ACHN (cell line): ENCODE measurements around the gene BCL7B.
A peak's percentile ranks its signal among the peaks of the same experiment; 100 is the strongest.
"Not testable (repeated sequence)": the region's sequence is repeated elsewhere in the genome, so short reads cannot be mapped to it uniquely, and the experiment has no call there.

Experiments
- DNase-seq: peaks from one replicate; pipeline ENCODE4 v3.0.0-alpha.2; 2015
- in situ Hi-C: cut with HindIII; loops from 2 replicates; pipeline ENCODE4 v1.10.0; 2017; ENCODE audit warnings: low sequenced_read_pairs, low pct_ligation_motif_present, low pct_unique_long_range_greater_than_20kb

BCL7B gene

DNA sequence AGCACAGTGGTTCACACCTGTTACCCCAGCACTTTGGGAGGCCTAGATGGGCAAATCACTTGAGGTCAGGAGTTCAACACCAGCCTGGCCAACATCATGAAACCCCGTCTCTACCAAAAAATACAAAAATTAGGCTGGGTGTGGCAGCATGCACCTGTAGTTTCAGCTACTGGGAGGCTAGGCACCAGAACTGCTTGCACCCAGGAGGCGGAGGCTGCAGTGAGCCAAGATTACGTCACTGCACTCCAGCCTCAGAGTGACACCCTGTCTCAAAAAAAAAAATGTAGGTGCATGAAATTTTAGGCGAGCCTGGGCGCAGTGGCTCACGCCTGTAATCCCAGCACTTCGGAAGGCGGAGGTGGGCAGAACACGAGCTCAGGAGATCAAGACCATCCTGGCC lies 9.6 kb downstream of the BCL7B start:
- DNase-seq, result no peak
- in situ Hi-C loops, result no loop called here

DNA sequence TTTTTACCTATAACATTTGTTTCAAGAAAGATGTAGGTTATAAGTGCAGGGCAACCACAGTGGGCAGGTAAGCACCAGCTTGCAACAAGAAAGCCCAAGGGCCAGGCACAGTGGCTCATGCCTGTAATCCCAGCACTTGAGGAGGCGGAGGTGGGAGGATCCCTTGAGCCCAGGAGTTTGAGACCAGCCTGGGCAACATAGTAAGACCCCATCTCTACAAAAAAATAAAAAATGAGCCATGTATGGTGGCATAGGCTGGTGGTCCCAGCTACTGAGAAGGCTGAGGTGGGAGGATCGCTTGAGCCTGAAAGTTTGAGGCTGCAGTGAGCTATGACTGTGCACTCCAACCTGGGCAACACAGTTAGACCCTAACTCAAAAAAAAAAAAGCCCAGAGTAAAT lies 12.8 kb downstream of the BCL7B start:
- in situ Hi-C loops, result no loop called here
- no peak for DNase-seq

DNA sequence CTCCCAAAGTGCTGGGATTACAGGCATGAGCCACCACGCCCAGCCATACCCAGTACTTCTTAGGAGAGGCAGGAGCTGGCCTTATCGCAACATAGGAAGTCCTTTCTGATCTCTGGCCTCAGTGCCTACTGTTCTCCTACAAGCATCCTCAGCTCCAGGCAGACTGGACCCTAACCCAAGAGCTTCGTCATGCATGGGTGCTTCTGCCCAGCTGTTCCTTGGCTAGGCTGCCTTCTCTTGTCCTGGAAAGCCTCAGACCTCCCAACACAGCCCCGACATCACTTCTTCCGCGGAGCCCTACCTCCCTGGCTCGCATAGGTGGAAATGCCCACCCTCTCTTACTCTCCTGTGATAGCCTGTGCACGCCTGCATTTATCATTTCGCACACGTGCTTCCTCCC lies 15.8 kb downstream of the BCL7B start:
- no peak for DNase-seq
- in situ Hi-C loops, result no loop called here

DNA sequence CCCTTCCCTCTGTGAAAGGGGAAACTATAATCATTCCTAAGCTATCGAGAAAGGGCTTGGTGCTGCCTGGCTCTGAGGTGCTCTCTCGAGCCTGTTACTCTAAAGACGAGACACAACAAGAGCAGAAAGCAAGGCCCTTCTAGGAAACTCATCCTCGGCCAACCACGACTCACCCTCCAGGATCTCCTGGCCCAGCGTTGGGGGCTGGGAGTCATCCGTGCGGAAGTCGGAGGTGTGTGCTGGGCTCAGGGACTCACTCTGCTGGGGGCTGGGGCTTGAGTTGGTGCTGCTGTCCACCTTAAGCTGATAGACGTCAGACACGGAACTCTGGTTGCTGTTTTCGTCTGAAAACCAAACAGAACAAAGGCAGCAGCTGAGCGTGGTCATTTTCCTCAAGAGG lies 17.8 kb downstream of the BCL7B start:
- in situ Hi-C loops, result no loop called here
- no peak for DNase-seq

DNA sequence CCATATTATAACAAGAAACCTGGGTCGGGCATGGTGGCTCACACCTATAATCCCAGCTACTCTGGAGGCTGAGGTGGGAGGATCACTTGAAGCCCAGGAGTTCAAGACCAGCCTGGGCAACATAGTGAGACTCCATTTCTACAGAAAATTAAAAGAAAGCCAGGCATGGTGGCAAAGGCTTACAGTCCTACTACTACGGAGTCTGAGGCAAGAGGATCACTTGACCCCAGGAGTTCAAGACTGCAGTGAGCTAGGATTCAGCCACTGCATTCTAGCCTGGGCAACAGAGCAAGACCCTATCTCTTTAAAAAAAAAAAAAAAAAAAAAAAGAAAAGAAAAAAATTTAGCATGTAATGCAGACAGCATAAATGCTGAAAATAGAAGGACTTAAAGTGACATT lies 19.0 kb downstream of the BCL7B start:
- DNase-seq, in situ Hi-C loops: not testable (repeated sequence)

DNA sequence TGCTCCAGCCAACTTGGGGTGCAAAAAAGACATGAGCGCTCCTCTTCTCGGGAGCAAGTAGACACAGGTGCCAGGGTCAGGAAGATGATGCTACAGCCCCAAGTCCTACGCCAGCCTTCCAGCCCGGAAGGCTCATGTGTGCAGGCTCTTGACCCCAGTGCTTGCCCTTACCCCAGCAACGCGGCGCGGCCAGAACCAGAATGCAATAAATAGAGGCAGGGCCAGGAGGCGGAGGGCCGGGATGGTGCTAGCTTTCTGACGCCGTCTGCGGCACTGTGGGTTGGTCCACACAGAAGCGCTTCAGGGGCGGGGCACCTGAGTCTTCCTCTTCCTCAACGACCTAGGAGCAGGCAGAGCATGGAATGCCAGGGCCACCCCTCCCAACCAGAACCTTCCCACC lies 20.4 kb downstream of the BCL7B start:
- DNase-seq, result no peak
- in situ Hi-C loops, result no loop called here

DNA sequence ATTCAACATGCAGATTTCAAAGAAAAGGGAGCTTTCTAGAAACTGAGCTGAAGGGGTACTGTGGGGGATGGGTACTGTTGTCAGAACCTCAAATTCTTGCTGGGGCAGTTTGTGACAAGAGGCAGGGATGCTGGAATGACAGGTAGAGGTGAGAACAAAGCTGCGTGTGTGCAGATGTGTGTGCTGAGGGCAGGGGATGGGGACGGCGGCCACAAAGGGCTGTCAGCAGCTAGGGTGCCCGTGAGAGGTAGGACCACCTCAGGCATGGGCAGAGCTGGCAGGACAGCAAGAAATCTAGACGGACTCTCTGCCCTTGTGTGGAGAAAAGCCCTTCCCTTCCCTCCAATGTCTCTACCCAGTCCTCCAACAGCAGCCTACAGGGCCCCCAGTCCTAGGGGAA lies 21.0 kb downstream of the BCL7B start:
- no peak for DNase-seq
- in situ Hi-C loops, result no loop called here

DNA sequence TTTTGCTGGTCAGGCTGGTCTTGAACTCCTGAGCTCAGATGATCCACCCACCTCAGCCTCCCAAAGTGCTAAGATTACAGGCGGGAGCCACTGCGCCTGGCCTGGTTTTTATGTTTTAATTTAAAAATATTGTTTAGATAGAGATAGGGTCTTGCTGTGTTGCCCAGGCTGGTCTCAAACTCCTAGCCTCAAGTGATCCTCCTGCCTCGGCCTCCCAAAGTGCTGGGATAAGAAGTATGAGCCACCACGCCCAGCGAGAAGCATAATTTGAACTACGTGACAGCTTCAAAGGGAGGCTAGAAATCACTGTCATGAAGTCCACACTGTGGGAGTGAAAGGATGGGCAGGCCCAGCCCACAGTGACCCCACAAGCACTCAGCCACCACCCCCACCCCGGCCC lies 21.6 kb downstream of the BCL7B start:
- in situ Hi-C loops, DNase-seq: not testable (repeated sequence)

DNA sequence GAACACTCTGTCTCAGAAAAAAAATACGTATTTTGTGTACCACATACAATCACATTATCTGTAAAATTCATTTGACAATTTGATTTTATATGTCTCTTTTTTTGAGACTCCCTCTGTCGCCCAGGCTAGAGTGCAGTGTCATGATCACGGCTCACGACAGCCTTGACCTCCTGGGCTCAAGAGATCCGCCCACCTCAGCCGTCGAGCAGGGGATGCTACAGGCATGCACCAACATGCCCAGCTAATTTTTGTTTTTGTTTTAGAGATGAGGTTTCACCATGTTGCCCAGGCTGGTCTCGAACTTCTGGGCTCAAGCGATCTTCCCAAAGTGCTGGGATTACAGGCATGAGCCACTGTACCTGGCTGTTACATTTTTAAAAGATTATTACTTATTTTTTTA lies 23.7 kb downstream of the BCL7B start:
- in situ Hi-C loops, result no loop called here

DNA sequence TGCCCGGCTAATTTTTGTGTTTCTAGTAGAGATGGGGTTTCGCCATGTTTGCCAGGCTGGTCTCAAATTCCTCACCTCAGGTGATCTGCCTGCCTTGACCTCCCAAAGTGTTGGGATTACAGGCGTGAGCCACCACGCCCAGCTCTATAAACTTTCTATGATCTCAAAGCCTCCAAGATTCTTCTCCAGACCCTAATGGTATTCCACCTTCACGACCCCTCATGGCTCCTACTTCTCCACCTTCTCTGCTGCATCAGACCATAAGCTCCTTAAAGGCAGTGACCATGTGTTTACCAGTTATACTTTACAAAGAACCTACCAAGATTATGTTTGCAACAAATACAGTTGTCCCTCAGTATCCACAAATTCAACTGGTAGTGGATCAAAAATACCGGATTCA lies 25.3 kb downstream of the BCL7B start:
- no peak for DNase-seq
- in situ Hi-C loops, result no loop called here

More for the DNA sequence above, 23.7 kb downstream of the BCL7B start:
- no peak for DNase-seq

DNA sequence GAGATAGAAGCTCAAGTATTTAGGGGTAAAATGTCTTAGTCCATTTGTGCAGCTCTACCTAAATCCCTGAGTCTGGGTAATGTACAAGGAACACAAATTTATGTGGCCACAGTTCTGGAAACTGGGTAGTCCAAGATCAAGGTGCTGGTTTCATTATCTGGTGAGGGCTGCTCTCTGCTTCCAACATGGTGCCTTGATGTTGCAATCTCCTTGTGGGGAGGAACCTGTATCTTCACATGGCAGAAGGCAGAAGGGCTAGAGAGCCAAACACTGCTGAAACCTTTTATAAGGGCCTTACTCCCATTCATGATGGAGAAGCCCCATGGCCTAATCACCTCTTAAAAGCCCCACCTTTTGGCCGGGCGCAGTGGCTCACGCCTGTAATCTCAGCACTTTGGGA lies 26.7 kb downstream of the BCL7B start:
- no peak for DNase-seq
- in situ Hi-C loops, result no loop called here

DNA sequence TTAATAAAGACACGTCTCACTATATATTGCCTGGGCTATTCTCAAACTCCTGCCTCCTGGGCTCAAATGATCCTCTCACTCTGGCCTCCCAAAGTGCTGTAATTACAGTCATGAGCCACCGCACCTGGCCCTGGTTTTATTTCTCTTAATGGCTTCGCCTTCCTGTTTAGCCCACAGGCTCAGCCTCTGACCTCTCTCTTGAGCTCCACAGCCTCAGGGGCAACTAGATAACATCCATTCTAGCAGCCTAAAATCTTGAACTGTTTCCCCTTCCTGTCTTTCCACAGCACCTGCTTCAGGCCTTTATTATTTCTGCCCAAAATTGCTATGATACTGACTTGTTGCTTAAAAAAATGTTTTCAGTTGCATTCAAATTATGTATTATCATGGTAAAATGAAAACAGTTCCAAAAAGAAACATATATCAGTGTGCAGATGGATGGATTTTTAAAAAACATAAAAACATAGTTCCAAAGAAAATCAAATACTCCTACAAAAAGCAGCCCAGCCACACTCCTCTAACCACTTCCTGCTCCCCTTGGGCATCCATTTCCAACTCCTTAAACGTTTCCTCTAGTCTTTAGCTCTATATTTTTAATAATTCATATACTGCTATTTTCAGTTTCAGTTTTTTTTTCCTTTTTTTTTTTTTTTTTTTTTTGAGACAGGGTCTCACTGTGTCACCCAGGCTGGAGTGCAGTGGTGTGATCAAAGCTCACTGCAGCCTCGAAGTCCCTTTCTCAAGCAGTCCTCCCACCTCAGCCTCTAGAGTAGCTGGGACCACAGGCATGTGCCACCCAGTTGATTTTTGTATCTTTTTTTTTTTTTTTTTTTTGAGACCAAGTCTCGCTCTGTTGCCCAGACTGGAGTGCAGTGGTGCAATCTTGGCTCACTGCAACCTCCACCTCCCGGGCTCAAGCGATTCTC lies 30.3 kb downstream of the BCL7B start:
- DNase-seq, result peak; percentile 35
- in situ Hi-C loops, result no loop called here

DNA sequence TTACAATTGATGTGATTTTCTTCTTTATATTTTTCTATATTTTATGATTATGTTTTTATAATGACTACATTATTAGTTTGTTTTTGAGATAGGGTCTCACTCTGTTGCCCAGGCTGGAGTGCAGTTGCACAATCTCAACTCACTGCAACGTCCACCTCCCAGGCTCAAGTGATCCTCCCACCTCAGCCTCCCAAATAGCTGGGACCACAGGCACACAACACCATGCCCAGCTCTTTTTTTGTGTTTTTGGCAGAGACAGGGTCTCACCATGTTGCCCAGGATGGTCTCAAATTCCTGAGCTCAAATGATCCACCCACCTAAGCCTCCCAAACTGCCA lies 31.4 kb downstream of the BCL7B start:
- not testable (repeated sequence) for DNase-seq

DNA sequence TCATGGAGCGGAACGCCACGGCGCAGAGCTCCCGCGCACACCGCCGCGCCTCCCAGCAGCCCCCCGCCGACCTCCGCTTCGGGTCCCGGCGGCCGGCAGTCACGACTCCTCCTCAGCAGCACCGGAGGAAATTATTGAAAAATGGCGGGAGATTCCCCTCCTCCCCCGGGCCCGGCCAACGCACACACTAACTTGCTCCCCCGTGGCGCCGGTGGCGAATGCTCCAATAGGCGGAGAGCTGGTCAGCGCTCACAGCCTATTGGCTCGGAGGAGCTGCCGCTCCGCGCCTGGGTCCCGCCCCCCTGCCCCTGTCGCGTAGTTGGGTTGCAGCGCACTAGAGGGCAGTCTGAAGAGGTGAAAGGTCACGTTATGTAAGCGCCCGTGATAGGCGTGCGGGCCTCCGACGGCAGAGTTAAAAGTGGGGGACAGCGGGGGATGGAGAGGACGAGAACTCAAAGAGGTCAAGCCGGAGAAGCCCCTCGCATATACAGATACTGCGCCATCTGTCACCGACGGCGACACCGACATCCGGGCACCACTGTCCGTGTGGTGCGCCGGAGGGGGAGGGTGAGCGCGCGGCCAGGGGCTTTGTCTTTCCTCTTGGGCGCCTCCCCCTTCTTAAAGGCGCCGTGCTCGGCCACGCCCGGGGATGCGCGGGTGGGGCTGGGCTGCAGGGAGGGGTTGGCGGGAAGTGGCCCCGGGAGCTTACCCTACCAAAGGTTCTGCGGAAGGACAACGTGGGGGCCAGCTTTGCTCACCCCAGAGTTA lies 35.2 kb downstream of the BCL7B start, which contains the start of gene BAZ1B:
TSS of gene BAZ1B (minus strand) at position 189 of the 768 bp plus-strand sequence. CDS start 360 bp downstream, outside the sequence.
- peak; percentile 100 for DNase-seq
- in situ Hi-C loops, result no loop called here

More for the DNA sequence above, 31.4 kb downstream of the BCL7B start:
- in situ Hi-C loops, result not testable (repeated sequence)

DNA sequence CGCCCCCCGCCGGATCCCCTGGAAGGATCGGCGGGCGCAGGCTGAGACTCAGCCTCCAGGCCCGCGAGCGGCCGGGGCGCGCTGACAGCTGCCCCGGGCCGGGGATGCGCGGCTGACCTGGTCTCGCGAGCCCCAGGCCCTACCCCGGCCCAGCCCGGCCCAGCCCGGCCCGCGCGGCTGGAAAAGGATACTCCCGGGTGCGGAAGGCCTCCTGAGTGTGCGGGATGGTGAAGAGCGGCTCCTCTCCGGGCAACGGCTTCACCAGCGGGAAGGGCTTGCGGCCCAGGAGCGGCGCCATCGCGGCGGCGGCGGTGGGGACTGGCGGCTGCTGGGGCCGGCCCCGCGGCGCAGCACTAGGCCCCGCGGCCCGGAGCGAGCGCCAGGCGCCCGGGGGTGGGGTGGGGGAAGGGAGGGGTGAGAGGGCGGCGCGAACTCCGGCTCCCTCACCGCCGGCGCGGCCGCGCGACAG lies 35.8 kb downstream of the BCL7B start:
- in situ Hi-C loops, result no loop called here
- peak; percentile 74 for DNase-seq

DNA sequence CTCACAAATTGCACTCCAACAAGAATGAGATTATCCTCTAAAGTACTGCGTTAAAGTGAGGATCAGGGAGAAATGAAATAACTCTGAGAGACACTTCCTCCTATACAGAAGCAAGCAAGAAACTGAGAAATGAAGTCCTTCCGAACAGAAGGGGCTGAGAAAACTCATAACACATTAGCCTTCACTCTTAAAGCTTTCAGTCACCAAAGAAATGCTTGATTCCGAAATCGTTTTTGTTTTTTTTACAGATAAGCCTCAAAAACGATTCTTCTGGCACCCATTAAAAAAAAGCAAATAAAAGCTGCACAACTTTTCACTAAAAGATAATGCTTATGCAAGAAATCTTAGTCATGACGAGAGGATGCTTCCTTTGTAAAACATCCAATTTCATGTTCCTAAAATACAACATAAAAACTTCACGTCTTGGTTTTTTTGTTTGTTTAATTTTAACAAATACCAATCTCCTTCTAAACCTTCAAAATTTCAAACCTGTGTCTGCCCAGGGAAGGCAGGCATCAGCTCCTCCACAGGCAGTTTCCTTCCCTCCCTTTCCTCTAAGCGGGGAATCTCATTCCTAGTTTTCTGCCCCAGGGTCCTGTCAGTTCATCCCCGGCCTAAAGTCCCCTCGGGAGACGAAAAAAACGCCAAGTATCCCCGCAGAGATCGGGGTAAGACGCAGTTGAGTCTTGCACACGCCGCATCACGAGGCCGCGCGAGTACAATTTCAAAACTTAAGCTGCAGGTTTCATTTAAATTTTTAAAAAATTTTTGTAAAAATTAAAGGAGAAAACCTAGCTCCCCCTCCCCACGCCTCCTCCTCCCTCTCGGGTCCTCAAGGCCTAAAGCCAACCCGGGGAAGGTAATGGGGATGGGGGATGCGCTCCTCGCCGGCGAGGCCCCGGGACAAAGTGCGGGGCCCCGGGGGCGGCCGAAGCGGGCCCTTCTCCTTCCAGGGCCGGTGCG lies 36.5 kb downstream of the BCL7B start:
- in situ Hi-C loops, result no loop called here
- DNase-seq, result peak; percentile 26

DNA sequence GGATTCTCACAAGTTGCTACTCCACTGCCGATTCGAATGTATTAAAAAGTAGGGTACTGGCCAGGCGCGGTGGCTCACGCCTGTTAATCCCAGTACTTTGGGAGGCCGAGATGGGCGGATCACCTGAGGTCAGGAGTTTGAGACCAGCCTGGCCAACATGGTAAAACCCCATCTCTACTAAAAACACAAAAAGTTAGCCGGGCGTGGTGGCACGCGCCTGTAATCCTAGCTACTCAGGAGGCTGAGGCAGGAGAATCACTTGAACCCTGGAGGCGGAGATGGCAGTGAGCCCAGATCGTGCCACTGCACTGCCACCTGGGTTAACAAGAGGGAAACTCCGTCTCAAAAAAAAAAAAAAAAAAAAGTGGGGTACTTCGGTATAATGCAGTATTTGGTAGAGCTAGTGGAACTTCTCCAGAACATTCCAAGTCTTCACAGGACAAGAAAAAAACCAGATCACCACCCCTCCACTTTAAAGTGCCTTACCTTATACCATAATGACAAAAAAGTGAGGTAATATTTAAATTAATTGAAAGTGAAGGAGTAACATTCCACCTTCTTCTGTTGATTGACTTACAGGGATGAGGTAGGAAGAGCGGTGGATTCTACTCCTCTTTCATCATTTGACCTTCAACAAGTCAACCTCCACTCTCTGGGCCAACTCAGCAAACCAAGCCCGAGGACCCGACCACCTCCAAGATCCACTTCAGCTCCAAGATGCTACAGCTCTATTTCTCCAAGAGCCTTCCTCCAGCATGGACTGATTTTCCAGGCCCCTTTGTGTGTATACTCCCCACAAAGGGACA lies 37.4 kb downstream of the BCL7B start:
- in situ Hi-C loops, result loop anchor here (10.0 kb wide), 1 partner anchor 55 kb away; no protein-coding TSS in a partner anchor
- peak; percentile 19 for DNase-seq

DNA sequence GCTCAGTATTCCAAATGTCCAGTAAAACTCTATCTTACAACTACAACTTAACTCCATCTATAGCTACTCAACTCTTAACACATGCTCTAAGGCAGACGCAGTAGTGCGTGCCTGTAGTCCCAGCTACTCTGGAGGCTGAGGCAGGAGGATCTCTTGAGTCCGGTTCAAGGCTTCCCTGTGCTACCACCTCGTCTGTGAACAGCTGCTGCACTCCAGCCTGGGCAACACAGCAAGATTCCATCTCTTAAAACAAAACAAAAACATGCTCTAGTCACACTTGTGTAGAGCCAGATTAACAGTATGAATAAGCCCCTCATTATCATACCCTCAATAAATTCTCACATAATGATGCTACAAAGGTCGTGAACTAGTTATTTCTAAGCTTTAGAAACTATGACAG lies 39.0 kb downstream of the BCL7B start:
- in situ Hi-C loops, result loop anchor here (10.0 kb wide), 1 partner anchor 54 kb away; no protein-coding TSS in a partner anchor
- no peak for DNase-seq
